Ectodermal cell (in vitro differentiated cells): ENCODE results near the gene NUMA1.
A peak's percentile ranks its signal among the peaks of the same experiment; 100 is the strongest.

ENCODE experiments used
- H3K27ac ChIP-seq: 2 replicates; pipeline ENCODE4 v1.7.0; 2013; ENCODE audit warnings: mild to moderate bottlenecking, low read depth, low read length; ENCODE audit not compliant: insufficient read depth, poor library complexity, severe bottlenecking
- H3K27me3 ChIP-seq: 2 replicates; pipeline ENCODE4 v1.7.0; 2013; ENCODE audit warnings: mild to moderate bottlenecking, low read length; ENCODE audit not compliant: insufficient read depth, control insufficient read depth, poor library complexity, severe bottlenecking
- H3K36me3 ChIP-seq: one replicate; pipeline ENCODE4 v1.7.0; 2013; ENCODE audit warnings: low read length; ENCODE audit not compliant: control insufficient read depth, insufficient read depth
- H3K4me1 ChIP-seq: one replicate; pipeline ENCODE4 v1.7.0; 2013; ENCODE audit warnings: low read length; ENCODE audit not compliant: control insufficient read depth, insufficient read depth
- H3K4me3 ChIP-seq: 2 replicates; pipeline ENCODE4 v1.7.0; 2013; ENCODE audit warnings: low read depth, low read length, control low read depth; ENCODE audit not compliant: insufficient read depth
- H3K9me3 ChIP-seq: 2 replicates; pipeline ENCODE4 v1.7.0; 2013; ENCODE audit warnings: mild to moderate bottlenecking, low read length, moderate library complexity; ENCODE audit not compliant: control insufficient read depth
- WGBS, 2 experiments: methylation state at CpG; one replicate each; pipeline ENCODE4 v1.1.7; 2013; ENCODE audit warnings: missing lambda C conversion rate in 2 of 2; 5-methylcytosine and 5-hydroxymethylcytosine counted together

The NUMA1 gene

GRCh38 chr11:72116019-72116755 is 35.8 kb upstream of the NUMA1 start:
- Histone ChIP-seq H3K36me3 (no peaks in the 10 kb centered on the region), H3K27ac (no peak overlapping the region), H3K27me3 (peaks cover 42% of the 10 kb centered on the region), H3K4me1 (no peaks in the 10 kb centered on the region), H3K4me3 (no peak overlapping the region), H3K9me3 (no peaks in the 10 kb centered on the region)
- 92 to 93% methylated on average over 6 of the region's 6 CpGs for WGBS, 2 experiments

- 90 to 97% methylated on average over 1 of the region's 1 CpG for WGBS, 2 experiments
- no peaks in the 10 kb centered on the region for H3K36me3 ChIP-seq
Observed at GRCh38 chr11:72114570-72114969, 34.2 kb upstream of the NUMA1 start.

DNA sequence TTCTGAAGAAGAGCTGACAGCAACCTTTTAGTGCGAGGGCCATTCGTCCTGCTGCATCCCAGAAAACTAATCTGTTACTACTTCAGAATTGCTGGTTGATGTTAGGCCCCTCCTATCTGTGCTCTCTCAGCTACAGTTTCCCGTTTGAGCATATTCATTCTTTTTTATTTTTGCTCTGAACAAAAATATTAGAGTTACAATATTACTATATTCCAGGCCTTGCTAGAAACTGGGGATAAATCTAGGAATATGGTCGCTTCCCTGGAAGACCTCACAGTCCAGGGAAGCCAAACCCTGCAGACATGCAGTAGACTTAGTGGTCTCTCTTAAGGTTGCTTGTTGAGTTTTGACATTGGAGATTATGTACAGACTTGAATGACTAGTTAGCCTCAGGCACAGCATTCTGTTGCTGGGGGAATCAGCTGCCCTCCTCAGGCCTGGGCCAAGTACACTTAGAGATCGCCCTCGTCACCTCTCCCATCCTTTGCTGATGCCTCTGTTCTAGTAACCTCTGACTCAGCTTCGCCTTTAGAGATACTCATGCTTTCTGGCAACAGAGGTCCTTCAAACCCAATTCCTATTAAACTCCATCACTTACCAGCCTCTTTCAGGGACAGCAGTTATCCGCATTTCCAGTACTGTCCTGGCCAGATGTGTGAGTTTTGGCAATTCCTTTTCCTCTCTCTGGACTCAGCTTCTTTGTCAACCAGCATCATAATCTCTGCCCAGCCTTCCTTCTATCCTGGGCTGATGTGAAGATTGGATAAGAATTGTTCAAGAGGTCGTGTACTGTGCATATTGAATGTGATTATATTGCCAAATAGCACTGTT is 32.9 kb upstream of the NUMA1 start:
- Histone ChIP-seq H3K4me3 (peak overlapping the region; percentile 54), H3K36me3 (no peaks in the 10 kb centered on the region), H3K9me3 (no peaks in the 10 kb centered on the region), H3K4me1 (no peaks in the 10 kb centered on the region), H3K27me3 (peaks cover 35% of the 10 kb centered on the region), H3K27ac (peak overlapping the region; percentile 84)
- 69 to 70% methylated on average over 8 to 9 of the region's 9 CpGs for WGBS, 2 experiments

More at GRCh38 chr11:72114570-72114969, 34.2 kb upstream of the NUMA1 start:
- H3K27me3 ChIP-seq, result peaks cover 42% of the 10 kb centered on the region
- H3K9me3 ChIP-seq, result no peaks in the 10 kb centered on the region
- H3K4me1 ChIP-seq, result no peaks in the 10 kb centered on the region
- no peak overlapping the region for H3K27ac ChIP-seq
- H3K4me3 ChIP-seq, result no peak overlapping the region

GRCh38 chr11:72112143-72112977 is 32.0 kb upstream of the NUMA1 start, which contains the start of gene ANAPC15:
Gene ANAPC15, minus strand, starts transcription at chr11:72112695. Its CDS starts 1,419 bp downstream, at chr11:72111276.
- Histone ChIP-seq H3K4me3 (peak within 1 kb of the TSS; percentile 54), H3K4me1 (no peaks in the 10 kb centered on the region), H3K27me3 (peaks cover 33% of the 10 kb centered on the region), H3K27ac (peak within 1 kb of the TSS; percentile 84), H3K9me3 (no peaks in the 10 kb centered on the region), H3K36me3 (no peaks in the 10 kb centered on the region)
- WGBS, 2 experiments, result 0% methylated on average over 49 of the region's 49 CpGs

GRCh38 chr11:72111300-72112142 is 31.2 kb upstream of the NUMA1 start:
- H3K27ac ChIP-seq, result peak overlapping the region; percentile 84
- H3K27me3 ChIP-seq, result peaks cover 25% of the 10 kb centered on the region
- H3K9me3 ChIP-seq, result no peaks in the 10 kb centered on the region
- H3K36me3 ChIP-seq, result no peaks in the 10 kb centered on the region
- peak overlapping the region; percentile 54 for H3K4me3 ChIP-seq
- 9 to 14% methylated on average over 10 of the region's 10 CpGs for WGBS, 2 experiments
- H3K4me1 ChIP-seq, result no peaks in the 10 kb centered on the region

- Histone ChIP-seq H3K4me3 (no peak within 1 kb of the TSS), H3K4me1 (peaks cover 8% of the 10 kb centered on the region), H3K27ac (no peak within 1 kb of the TSS), H3K9me3 (no peaks in the 10 kb centered on the region), H3K36me3 (no peaks in the 10 kb centered on the region), H3K27me3 (no peaks in the 10 kb centered on the region)
- 94 to 95% methylated on average over 14 of the region's 14 CpGs for WGBS, 2 experiments
Observed at GRCh38 chr11:72105888-72106287, 25.5 kb upstream of the NUMA1 start, which contains the start of gene TOMT. Gene TOMT, plus strand, starts transcription at chr11:72105924. Its CDS starts 28 bp downstream, at chr11:72105952.

DNA sequence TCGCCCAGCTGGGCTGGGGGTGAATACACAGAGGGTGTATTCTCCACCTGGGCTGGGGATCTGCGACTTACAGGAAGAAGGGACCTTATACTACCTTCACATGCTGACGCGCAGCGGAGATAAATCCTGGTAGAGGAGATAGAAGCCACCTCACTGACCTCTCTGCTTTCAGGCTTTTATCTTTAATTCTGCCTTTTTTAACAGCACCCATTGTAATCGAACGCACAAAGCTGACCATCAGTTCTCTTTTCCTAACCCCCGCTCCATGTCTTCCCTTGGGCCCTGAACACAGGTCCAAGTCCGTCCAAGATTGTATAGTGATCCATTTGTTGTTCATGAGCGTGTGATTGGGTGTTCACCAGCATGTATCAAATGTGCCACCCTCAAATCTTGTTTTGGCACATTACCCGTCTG is 23.4 kb upstream of the NUMA1 start:
- 91 to 95% methylated on average over 11 of the region's 11 CpGs for WGBS, 2 experiments
- peaks cover 2% of the 10 kb centered on the region for H3K36me3 ChIP-seq
- no peaks in the 10 kb centered on the region for H3K27me3 ChIP-seq
- H3K9me3 ChIP-seq, result no peaks in the 10 kb centered on the region
- peak overlapping the region; percentile 94 for H3K4me3 ChIP-seq
- peak overlapping the region; percentile 78 for H3K27ac ChIP-seq
- H3K4me1 ChIP-seq, result peaks cover 8% of the 10 kb centered on the region

DNA sequence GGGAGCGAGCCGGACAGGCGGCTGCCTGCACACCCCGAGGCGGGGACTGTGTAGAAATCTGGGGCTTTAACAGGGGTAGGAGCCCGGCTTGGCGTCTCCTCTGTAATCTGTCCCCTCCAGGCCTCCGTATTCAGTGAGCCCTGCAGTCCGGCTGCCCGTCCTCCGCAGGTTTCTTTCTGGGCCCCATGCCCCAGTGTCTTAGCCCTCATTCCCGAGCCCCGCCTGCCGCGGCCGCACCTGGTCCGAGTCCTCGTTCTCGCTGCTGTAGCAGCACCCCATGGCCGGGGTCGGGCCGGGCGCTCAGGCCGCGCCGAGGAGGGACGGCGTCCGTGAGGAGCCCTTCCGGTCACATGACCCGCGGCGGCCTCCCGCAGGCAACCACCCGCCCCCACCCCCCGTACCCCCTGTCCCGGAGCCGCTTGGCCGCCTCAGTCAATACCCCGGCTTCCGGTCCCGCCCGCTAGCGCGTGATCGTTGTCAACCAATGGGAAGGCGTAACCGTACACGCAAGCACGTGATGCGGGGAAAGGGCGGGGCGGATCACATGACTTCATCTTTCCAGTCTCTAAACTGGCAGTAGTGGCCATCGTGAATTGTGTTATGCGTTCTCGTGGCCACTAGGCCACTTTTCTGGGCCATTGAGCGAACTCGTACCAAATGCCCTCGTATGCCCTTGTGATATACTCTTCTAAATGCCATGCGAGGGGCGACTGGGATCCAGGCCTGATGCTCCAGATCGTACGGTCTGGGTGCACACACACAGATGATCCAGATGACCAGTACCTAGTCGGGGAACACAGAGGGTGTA is 22.8 kb upstream of the NUMA1 start, which contains the start of gene LAMTOR1:
LAMTOR1 (minus strand) TSS at position 352 of the 808 bp plus-strand sequence; CDS start at position 279, 73 bp downstream.
- peak within 1 kb of the TSS; percentile 78 for H3K27ac ChIP-seq
- H3K4me1 ChIP-seq, result peaks cover 8% of the 10 kb centered on the region
- no peaks in the 10 kb centered on the region for H3K9me3 ChIP-seq
- peaks cover 8% of the 10 kb centered on the region for H3K36me3 ChIP-seq
- H3K4me3 ChIP-seq, result peak within 1 kb of the TSS; percentile 94
- H3K27me3 ChIP-seq, result no peaks in the 10 kb centered on the region
- WGBS, 2 experiments, result 6% methylated on average over 64 of the region's 64 CpGs
